HEK293 (cell line): ENCODE results near the gene TAMALIN.
A peak's percentile ranks its signal among the peaks of the same experiment; 100 is the strongest.

ENCODE experiments used
- BCL11A ChIP-seq: fragments of 450-650 bp; formaldehyde crosslinking; IDR thresholded peaks from 2 replicates; pipeline ENCODE4 v1.5.1; 2016; ENCODE audit warnings: low read depth, missing biosample characterization, missing genetic modification characterization
- KLF1 ChIP-seq: fragments of 450-650 bp; formaldehyde crosslinking; IDR thresholded peaks from 2 replicates; pipeline ENCODE4 v1.5.1; 2016; ENCODE audit warnings: missing biosample characterization, missing genetic modification characterization
- KLF8 ChIP-seq: fragments of 450-650 bp; formaldehyde crosslinking; IDR thresholded peaks from 2 replicates; pipeline ENCODE4 v1.5.1; 2016; ENCODE audit warnings: missing biosample characterization, missing genetic modification characterization
- KLF9 ChIP-seq: fragments of 450-650 bp; formaldehyde crosslinking; IDR thresholded peaks from 2 replicates; pipeline ENCODE4 v1.5.1; 2016; ENCODE audit warnings: missing biosample characterization, missing genetic modification characterization, low read depth
- TCF7L2 ChIP-seq: IDR thresholded peaks from 2 replicates; pipeline ENCODE4 v1.6.1; 2011; ENCODE audit warnings: low read depth, mild to moderate bottlenecking, inconsistent platforms, low read length, moderate library complexity, borderline replicate concordance
- ZFP41 ChIP-seq: fragments of 450-650 bp; formaldehyde crosslinking; IDR thresholded peaks from 2 replicates; pipeline ENCODE4 v1.5.1; 2016; ENCODE audit warnings: missing biosample characterization, missing genetic modification characterization, borderline replicate concordance
- ZFP69B ChIP-seq: fragments of 450-650 bp; formaldehyde crosslinking; IDR thresholded peaks from 2 replicates; pipeline ENCODE4 v1.5.1; 2016; ENCODE audit warnings: missing biosample characterization, missing genetic modification characterization
- ZNF140 ChIP-seq: fragments of 450-650 bp; formaldehyde crosslinking; IDR thresholded peaks from 2 replicates; pipeline ENCODE4 v1.5.1; 2016; ENCODE audit warnings: missing biosample characterization, missing genetic modification characterization
- ZNF221 ChIP-seq: fragments of 450-650 bp; formaldehyde crosslinking; IDR thresholded peaks from 2 replicates; pipeline ENCODE4 v1.5.1; 2017; ENCODE audit warnings: missing biosample characterization, missing genetic modification characterization, borderline replicate concordance
- ZNF239 ChIP-seq: fragments of 450-650 bp; formaldehyde crosslinking; IDR thresholded peaks from 2 replicates; pipeline ENCODE4 v1.5.1; 2016; ENCODE audit warnings: missing biosample characterization, missing genetic modification characterization
- ZNF335 ChIP-seq: fragments of 450-650 bp; formaldehyde crosslinking; conservative IDR thresholded peaks from 2 replicates; pipeline ENCODE4 v1.5.1; 2016; ENCODE audit warnings: missing biosample characterization, missing genetic modification characterization
- ZNF423 ChIP-seq: fragments of 450-650 bp; formaldehyde crosslinking; IDR thresholded peaks from 2 replicates; pipeline ENCODE4 v1.5.1; 2016; ENCODE audit warnings: missing biosample characterization, missing genetic modification characterization
- ZNF561 ChIP-seq: fragments of 450-650 bp; IDR thresholded peaks from 2 replicates; pipeline ENCODE4 v1.5.1; 2018; ENCODE audit warnings: missing biosample characterization, missing genetic modification characterization, borderline replicate concordance
- ZNF600 ChIP-seq: fragments of 450-650 bp; formaldehyde crosslinking; IDR thresholded peaks from 2 replicates; pipeline ENCODE4 v1.5.1; 2016; ENCODE audit warnings: missing biosample characterization, missing genetic modification characterization
- ZNF621 ChIP-seq: fragments of 450-650 bp; formaldehyde crosslinking; IDR thresholded peaks from 2 replicates; pipeline ENCODE4 v1.5.1; 2017; ENCODE audit warnings: missing biosample characterization, missing genetic modification characterization
- ZXDB ChIP-seq: fragments of 450-650 bp; formaldehyde crosslinking; IDR thresholded peaks from 2 replicates; pipeline ENCODE4 v1.5.1; 2016; ENCODE audit warnings: missing biosample characterization, missing genetic modification characterization
- TF ChIP-seq, protein P1 (sequence below): fragments of 450-650 bp; formaldehyde crosslinking; IDR thresholded peaks from 2 replicates; pipeline ENCODE4 v1.5.1; 2016; ENCODE audit warnings: missing biosample characterization, missing genetic modification characterization
- TF ChIP-seq, protein P2 (sequence below): fragments of 450-650 bp; formaldehyde crosslinking; IDR thresholded peaks from 2 replicates; pipeline ENCODE4 v1.5.1; 2016; ENCODE audit warnings: missing biosample characterization, missing genetic modification characterization
- TF ChIP-seq, protein P3 (sequence below): fragments of 450-650 bp; formaldehyde crosslinking; IDR thresholded peaks from 2 replicates; pipeline ENCODE4 v1.5.1; 2016; ENCODE audit warnings: missing biosample characterization, missing genetic modification characterization, borderline replicate concordance
- TF ChIP-seq, protein P4 (sequence below): fragments of 450-650 bp; formaldehyde crosslinking; IDR thresholded peaks from 2 replicates; pipeline ENCODE4 v1.5.1; 2016; ENCODE audit warnings: missing biosample characterization, missing genetic modification characterization, borderline replicate concordance
- TF ChIP-seq, protein P5 (sequence below): fragments of 450-650 bp; formaldehyde crosslinking; IDR thresholded peaks from 2 replicates; pipeline ENCODE4 v1.5.1; 2017; ENCODE audit warnings: missing biosample characterization, missing genetic modification characterization

The TAMALIN gene

DNA sequence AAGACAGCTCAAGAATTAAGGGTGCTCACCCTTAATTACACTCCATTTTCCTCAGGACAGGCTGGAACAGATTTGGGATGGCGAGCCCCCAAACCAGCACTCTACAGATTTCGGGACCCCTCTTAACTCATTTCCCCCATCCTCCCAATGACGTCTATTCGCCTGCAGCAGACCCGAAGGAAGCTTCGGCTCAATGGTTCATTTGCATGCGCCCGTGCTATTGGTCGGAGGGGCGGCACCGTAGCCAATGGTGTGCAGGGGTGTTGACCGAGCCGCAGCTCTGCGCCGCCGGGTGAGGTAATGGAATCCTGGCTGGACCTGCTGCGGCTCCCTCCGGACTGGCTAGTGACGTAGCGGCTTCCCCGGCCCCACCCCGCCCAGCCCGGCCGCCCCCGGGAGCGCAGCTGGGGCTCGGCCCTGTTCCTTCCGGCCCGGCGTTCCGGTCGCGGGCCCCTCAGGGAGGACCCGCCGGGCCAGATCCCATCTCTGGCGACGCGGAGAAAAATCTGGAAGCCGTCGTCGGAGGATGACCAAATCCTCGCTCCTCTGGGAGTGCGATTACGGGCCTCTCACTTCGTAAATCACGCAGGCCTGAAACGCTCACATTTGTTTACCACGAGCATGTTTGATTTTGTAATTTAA, 26.2 kb downstream of the TAMALIN start (continued):
- TF ChIP-seq, protein P1, sequence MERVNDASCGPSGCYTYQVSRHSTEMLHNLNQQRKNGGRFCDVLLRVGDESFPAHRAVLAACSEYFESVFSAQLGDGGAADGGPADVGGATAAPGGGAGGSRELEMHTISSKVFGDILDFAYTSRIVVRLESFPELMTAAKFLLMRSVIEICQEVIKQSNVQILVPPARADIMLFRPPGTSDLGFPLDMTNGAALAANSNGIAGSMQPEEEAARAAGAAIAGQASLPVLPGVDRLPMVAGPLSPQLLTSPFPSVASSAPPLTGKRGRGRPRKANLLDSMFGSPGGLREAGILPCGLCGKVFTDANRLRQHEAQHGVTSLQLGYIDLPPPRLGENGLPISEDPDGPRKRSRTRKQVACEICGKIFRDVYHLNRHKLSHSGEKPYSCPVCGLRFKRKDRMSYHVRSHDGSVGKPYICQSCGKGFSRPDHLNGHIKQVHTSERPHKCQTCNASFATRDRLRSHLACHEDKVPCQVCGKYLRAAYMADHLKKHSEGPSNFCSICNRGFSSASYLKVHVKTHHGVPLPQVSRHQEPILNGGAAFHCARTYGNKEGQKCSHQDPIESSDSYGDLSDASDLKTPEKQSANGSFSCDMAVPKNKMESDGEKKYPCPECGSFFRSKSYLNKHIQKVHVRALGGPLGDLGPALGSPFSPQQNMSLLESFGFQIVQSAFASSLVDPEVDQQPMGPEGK (tag by site-specific recombination) = peak; percentile 96
- TF ChIP-seq, protein P2, sequence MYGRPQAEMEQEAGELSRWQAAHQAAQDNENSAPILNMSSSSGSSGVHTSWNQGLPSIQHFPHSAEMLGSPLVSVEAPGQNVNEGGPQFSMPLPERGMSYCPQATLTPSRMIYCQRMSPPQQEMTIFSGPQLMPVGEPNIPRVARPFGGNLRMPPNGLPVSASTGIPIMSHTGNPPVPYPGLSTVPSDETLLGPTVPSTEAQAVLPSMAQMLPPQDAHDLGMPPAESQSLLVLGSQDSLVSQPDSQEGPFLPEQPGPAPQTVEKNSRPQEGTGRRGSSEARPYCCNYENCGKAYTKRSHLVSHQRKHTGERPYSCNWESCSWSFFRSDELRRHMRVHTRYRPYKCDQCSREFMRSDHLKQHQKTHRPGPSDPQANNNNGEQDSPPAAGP (tag by site-specific recombination) = peak; percentile 66; the same call in 1 of the 2 replicates
- TF ChIP-seq ZNF621 (tag by site-specific recombination) (no peak), KLF8 (tag by site-specific recombination) (peak; percentile 88), ZNF221 (no peak), BCL11A (tag by site-specific recombination) (0 out of 2 replicates have a peak, but pooled peaks have one; percentile 10), ZNF335 (tag by site-specific recombination) (peak; percentile 73), ZNF140 (tag by site-specific recombination) (no peak), ZNF561 (tag by site-specific recombination) (0 out of 2 replicates have a peak, but pooled peaks have one; percentile 24), TCF7L2 (no peak), ZXDB (tag by site-specific recombination) (peak; percentile 71), ZNF600 (tag by site-specific recombination) (peak; percentile 58; the same call in 1 of the 2 replicates), KLF9 (tag by site-specific recombination) (peak; percentile 37; the same call in 1 of the 2 replicates), ZNF239 (tag by site-specific recombination) (no peak), ZFP41 (tag by site-specific recombination) (no peak), ZNF423 (tag by site-specific recombination) (peak; percentile 50; the same call in 1 of the 2 replicates), ZFP69B (tag by site-specific recombination) (peak; percentile 74; the same call in 1 of the 2 replicates), KLF1 (tag by site-specific recombination) (peak; percentile 81)
- TF ChIP-seq, protein P3, sequence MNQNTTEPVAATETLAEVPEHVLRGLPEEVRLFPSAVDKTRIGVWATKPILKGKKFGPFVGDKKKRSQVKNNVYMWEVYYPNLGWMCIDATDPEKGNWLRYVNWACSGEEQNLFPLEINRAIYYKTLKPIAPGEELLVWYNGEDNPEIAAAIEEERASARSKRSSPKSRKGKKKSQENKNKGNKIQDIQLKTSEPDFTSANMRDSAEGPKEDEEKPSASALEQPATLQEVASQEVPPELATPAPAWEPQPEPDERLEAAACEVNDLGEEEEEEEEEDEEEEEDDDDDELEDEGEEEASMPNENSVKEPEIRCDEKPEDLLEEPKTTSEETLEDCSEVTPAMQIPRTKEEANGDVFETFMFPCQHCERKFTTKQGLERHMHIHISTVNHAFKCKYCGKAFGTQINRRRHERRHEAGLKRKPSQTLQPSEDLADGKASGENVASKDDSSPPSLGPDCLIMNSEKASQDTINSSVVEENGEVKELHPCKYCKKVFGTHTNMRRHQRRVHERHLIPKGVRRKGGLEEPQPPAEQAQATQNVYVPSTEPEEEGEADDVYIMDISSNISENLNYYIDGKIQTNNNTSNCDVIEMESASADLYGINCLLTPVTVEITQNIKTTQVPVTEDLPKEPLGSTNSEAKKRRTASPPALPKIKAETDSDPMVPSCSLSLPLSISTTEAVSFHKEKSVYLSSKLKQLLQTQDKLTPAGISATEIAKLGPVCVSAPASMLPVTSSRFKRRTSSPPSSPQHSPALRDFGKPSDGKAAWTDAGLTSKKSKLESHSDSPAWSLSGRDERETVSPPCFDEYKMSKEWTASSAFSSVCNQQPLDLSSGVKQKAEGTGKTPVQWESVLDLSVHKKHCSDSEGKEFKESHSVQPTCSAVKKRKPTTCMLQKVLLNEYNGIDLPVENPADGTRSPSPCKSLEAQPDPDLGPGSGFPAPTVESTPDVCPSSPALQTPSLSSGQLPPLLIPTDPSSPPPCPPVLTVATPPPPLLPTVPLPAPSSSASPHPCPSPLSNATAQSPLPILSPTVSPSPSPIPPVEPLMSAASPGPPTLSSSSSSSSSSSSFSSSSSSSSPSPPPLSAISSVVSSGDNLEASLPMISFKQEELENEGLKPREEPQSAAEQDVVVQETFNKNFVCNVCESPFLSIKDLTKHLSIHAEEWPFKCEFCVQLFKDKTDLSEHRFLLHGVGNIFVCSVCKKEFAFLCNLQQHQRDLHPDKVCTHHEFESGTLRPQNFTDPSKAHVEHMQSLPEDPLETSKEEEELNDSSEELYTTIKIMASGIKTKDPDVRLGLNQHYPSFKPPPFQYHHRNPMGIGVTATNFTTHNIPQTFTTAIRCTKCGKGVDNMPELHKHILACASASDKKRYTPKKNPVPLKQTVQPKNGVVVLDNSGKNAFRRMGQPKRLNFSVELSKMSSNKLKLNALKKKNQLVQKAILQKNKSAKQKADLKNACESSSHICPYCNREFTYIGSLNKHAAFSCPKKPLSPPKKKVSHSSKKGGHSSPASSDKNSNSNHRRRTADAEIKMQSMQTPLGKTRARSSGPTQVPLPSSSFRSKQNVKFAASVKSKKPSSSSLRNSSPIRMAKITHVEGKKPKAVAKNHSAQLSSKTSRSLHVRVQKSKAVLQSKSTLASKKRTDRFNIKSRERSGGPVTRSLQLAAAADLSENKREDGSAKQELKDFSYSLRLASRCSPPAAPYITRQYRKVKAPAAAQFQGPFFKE (tag by site-specific recombination) = no peak
- TF ChIP-seq, protein P4, sequence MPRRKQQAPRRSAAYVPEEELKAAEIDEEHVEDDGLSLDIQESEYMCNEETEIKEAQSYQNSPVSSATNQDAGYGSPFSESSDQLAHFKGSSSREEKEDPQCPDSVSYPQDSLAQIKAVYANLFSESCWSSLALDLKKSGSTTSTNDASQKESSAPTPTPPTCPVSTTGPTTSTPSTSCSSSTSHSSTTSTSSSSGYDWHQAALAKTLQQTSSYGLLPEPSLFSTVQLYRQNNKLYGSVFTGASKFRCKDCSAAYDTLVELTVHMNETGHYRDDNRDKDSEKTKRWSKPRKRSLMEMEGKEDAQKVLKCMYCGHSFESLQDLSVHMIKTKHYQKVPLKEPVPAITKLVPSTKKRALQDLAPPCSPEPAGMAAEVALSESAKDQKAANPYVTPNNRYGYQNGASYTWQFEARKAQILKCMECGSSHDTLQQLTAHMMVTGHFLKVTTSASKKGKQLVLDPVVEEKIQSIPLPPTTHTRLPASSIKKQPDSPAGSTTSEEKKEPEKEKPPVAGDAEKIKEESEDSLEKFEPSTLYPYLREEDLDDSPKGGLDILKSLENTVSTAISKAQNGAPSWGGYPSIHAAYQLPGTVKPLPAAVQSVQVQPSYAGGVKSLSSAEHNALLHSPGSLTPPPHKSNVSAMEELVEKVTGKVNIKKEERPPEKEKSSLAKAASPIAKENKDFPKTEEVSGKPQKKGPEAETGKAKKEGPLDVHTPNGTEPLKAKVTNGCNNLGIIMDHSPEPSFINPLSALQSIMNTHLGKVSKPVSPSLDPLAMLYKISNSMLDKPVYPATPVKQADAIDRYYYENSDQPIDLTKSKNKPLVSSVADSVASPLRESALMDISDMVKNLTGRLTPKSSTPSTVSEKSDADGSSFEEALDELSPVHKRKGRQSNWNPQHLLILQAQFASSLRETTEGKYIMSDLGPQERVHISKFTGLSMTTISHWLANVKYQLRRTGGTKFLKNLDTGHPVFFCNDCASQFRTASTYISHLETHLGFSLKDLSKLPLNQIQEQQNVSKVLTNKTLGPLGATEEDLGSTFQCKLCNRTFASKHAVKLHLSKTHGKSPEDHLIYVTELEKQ (tag by site-specific recombination) = 0 out of 2 replicates have a peak, but pooled peaks have one; percentile 41
- TF ChIP-seq, protein P5, sequence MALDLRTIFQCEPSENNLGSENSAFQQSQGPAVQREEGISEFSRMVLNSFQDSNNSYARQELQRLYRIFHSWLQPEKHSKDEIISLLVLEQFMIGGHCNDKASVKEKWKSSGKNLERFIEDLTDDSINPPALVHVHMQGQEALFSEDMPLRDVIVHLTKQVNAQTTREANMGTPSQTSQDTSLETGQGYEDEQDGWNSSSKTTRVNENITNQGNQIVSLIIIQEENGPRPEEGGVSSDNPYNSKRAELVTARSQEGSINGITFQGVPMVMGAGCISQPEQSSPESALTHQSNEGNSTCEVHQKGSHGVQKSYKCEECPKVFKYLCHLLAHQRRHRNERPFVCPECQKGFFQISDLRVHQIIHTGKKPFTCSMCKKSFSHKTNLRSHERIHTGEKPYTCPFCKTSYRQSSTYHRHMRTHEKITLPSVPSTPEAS = no peak
